Measurements from ENCODE around the gene MTMR3. TPM values are rescaled to one million over a fixed set of nuclear protein-coding genes. Genes with fewer than 3 reads are reported as not detected.

The MTMR3 gene
- total RNA-seq, 1 experiment from 2014 or later: 27.0 TPM

DNA sequence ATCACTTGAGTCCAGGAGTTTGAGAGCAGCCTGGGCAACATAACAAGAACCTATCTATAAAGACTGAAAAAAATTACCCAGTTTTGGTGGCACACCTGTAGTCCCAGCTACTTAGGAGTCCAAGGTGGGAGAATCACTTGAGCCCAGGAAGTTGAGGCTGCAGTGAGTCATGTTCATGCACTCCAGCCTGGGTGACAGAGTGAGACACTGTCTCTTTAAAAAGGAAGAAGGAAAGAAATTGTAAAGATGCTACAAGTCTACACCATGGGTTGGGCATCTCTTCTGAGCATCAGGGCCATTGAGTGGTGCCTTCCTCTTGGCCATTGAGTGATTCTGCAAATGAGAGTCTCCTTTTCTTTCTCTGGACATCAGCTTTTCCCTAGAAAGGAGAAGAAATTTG is 15.7 kb upstream of the MTMR3 start:
- DNase-seq (ENCODE audit: low read depth, low spot score) (no peak), ATAC-seq (no peak)
- H2AFZ ChIP-seq (ENCODE audit: low read depth, low read length, poor library complexity, severe bottlenecking): no peak overlapping the region
- no TSS peak for BruUV-seq (replicated peaks)
- no peaks in the 10 kb centered on the region for H3K27me3 ChIP-seq (ENCODE audit: insufficient read depth, low read length)
- H3K9ac ChIP-seq (ENCODE audit: low read length): no peak overlapping the region
- CTCF ChIA-PET: no interaction called here
- no peaks in the 10 kb centered on the region for H3K36me3 ChIP-seq (ENCODE audit: control insufficient read depth in 1 of 2, insufficient read depth in 2 of 2, low read length in 2 of 2)
- H4K20me1 ChIP-seq (ENCODE audit: insufficient read depth): no peaks in the 10 kb centered on the region
- intact Hi-C loops (cut with micrococcal nuclease): no loop called here
- H3K9me3 ChIP-seq (ENCODE audit: control insufficient read depth in 1 of 2, insufficient read depth in 1 of 2, low read depth in 1 of 2, low read length in 2 of 2): no peaks in the 10 kb centered on the region
- RAD21 ChIA-PET (ENCODE audit: low non-redundant PET in 1 of 2, low total read pairs in 2 of 2, uncharacterized antibody in 2 of 2, unreplicated experiment in 2 of 2): no interaction called here
- H3K4me1 ChIP-seq (ENCODE audit: control insufficient read depth in 1 of 2, insufficient read depth in 2 of 2, low read length in 2 of 2): 0 out of 4 replicates have a peak, but pooled peaks cover 0 to 3% of the 10 kb centered on the region in 2 experiments
- no peaks in the 10 kb centered on the region for H3K79me2 ChIP-seq (ENCODE audit: insufficient read depth, low read length)
- H3K4me2 ChIP-seq (ENCODE audit: low read length): no peak overlapping the region
- no peak overlapping the region for H3K27ac ChIP-seq (ENCODE audit: low read depth, low read length)
- H3K9me2 ChIP-seq (ENCODE audit: insufficient read depth): no peaks in the 10 kb centered on the region
- H3K4me3 ChIP-seq (replicated peaks in 1 of 2; ENCODE audit: low read depth in 1 of 2, low read length in 2 of 2): no peak overlapping the region
- no peak for TF ChIP-seq CBX3 (IDR thresholded peaks at IDR 0.05; ENCODE audit: low read depth)
- no peak for TF ChIP-seq EZH2phosphoT487 (IDR thresholded peaks at IDR 0.05; ENCODE audit: borderline replicate concordance)
- TF ChIP-seq POLR2A (IDR thresholded peaks at IDR 0.05; ENCODE audit: borderline replicate concordance, extremely low read depth, insufficient read depth, insufficient read length): no peak
- no peak for TF ChIP-seq SP1 (IDR thresholded peaks at IDR 0.05; ENCODE audit: low read depth)
- TF ChIP-seq ZNF274 (IDR thresholded peaks at IDR 0.05; ENCODE audit: low read depth, low read length): no peak
- POLR2A ChIA-PET: no interaction called here

DNA sequence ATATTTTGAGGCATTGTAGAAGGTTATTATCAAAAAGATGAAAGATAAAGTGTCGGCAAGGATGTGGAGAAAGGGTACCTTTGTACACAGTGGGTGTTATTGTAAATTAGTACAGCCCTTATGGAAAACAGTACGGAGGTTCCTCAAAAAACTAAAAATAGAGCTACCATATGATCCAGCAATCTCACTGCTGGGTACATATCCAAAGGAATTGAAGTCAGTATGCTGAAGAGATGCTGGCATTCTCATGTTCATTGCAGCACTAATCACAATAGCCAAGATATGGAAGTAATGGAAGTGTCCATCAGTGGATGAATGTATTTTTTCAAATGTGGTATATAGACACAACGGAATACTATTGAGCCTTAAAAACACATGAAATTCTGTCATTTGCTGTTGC is 15.1 kb upstream of the MTMR3 start:
- intact Hi-C loops (cut with micrococcal nuclease): no loop called here
- Histone ChIP-seq H3K9me3 (ENCODE audit: control insufficient read depth in 1 of 2, insufficient read depth in 1 of 2, low read depth in 1 of 2, low read length in 2 of 2) (no peaks in the 10 kb centered on the region), H3K4me2 (ENCODE audit: low read length) (no peak overlapping the region), H3K27ac (ENCODE audit: low read depth, low read length) (no peak overlapping the region), H3K4me1 (ENCODE audit: control insufficient read depth in 1 of 2, insufficient read depth in 2 of 2, low read length in 2 of 2) (0 out of 4 replicates have a peak, but pooled peaks cover 0 to 3% of the 10 kb centered on the region in 2 experiments), H4K20me1 (ENCODE audit: insufficient read depth) (no peaks in the 10 kb centered on the region), H3K27me3 (ENCODE audit: insufficient read depth, low read length) (no peaks in the 10 kb centered on the region), H2AFZ (ENCODE audit: low read depth, low read length, poor library complexity, severe bottlenecking) (no peak overlapping the region), H3K9me2 (ENCODE audit: insufficient read depth) (no peaks in the 10 kb centered on the region), H3K9ac (ENCODE audit: low read length) (no peak overlapping the region), H3K4me3 (replicated peaks in 1 of 2; ENCODE audit: low read depth in 1 of 2, low read length in 2 of 2) (no peak overlapping the region), H3K79me2 (ENCODE audit: insufficient read depth, low read length) (no peaks in the 10 kb centered on the region), H3K36me3 (ENCODE audit: control insufficient read depth in 1 of 2, insufficient read depth in 2 of 2, low read length in 2 of 2) (no peaks in the 10 kb centered on the region)
- no TSS peak for BruUV-seq (replicated peaks)
- ChIA-PET CTCF (no interaction called here), RAD21 (ENCODE audit: low non-redundant PET in 1 of 2, low total read pairs in 2 of 2, uncharacterized antibody in 2 of 2, unreplicated experiment in 2 of 2) (no interaction called here), POLR2A (no interaction called here)
- TF ChIP-seq RAD21 (IDR thresholded peaks at IDR 0.05; ENCODE audit: low read depth): no peak
- ATAC-seq (no peak), DNase-seq (ENCODE audit: low read depth, low spot score) (no peak)

All from HCT116 (cell line).